GM21529 (cell line): Measurements from ENCODE around the gene JAKMIP2.
"Not testable (repeated sequence)": the region's sequence is repeated elsewhere in the genome, so short reads cannot be mapped to it uniquely, and the experiment has no call there.

Experiments used
- ATAC-seq: cut with Tn5 transposase; IDR thresholded peaks from one replicate; pipeline ENCODE4 v1.9.1; 2021; ENCODE audit not compliant: unreplicated experiment

JAKMIP2 gene

DNA sequence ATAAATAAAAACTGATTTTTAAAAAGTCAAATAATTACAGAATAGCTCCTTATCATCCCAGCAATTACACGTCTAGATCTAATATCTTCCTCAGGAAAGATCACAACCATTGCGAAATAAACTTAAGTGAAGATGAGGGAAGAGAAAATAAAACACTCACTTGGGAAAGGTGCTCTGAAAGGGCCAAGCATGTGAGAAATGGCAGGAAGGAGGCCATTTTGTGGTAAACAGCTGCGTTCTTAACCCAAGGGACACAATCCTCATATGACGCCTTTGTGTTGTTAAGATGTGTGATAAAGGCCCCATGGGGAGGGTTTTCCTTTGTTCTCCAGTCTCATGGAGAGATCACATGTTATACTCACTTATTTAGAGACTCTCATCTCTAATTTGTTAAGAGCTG is 32.5 kb downstream of the JAKMIP2 start:
- ATAC-seq, result no peak

DNA sequence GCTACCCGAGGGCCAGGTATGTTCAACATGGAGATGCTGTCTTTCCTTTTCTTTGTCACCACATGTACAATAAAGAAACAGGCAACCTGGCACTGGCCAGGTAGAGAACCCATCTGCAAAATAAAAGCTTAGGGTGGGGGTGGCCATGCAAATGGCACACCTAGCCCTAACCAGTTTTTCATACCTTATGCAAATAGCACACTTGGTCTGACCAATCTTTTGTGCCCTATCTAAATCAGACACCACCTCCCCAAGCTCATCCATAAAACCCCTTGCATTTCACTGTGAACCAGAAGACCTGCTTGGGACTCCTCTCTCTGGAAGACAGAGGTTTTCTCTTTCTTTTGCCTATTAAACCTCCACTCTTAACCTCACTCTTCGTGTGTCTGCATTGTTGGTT is 33.9 kb downstream of the JAKMIP2 start:
- no peak for ATAC-seq

DNA sequence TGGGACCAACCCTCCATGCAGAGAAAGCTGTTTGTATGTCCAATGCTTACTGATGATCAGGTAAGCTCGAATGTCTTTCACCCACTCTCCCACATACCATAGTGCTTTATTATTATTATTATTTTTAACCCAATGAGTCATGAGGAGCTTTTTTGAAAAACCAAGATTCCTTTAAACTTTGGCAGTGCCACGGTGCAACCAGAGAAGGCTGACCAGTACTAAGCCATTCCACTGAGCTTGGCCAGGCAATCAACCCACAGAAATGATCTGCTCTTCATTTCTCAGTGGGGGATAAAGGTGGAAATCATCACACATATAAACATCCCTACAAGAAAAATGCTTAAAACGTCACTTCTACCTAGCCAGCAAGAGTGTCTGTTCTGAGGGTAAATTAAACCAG is 35.5 kb downstream of the JAKMIP2 start:
- no peak for ATAC-seq

GRCh38 chr5:147743678-147744374 is 38.7 kb downstream of the JAKMIP2 start:
- ATAC-seq, result no peak

GRCh38 chr5:147743012-147743411 is 39.5 kb downstream of the JAKMIP2 start:
- ATAC-seq, result no peak

DNA sequence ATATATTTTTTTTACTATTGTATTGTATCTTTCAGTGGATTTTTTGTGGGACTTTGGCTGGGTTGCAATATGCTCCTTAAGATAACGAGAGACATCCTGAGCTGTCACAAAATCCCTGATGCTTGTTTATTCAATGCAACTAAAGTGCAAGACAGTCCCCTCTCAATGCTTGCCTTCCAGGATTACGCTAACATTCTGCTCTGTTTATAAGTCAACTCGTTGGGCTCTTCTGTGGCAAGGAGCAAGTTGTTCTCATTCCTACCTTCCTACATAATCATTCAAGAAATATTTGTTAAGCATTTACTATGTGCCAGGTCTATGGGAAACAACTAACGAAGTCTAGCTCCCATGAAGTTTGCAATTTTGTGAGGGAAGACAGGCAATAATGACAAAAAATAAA is 40.4 kb downstream of the JAKMIP2 start:
- no peak for ATAC-seq

DNA sequence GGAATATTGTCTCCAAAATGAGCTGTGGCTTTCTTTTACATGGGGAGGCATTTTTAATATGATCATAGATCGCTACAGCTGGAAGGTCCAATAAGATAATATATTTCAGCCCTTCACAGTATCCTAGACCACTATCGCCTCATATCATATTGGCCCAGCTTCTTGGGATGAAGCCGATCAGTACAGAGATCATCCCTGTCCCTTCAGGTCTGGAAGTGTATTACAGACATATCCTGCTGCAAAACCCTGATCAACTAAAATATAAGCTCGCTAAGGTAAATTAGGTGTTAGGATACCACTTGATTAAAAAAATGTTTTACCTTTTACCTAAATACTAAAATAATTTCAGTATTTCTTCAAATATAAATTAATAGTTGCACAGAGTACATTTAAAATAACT is 41.7 kb downstream of the JAKMIP2 start:
- ATAC-seq, result no peak

- no peak for ATAC-seq
Observed at GRCh38 chr5:147737921-147738320, 44.6 kb downstream of the JAKMIP2 start.

GRCh38 chr5:147735621-147736125 is 46.9 kb downstream of the JAKMIP2 start:
- ATAC-seq, result no peak

GRCh38 chr5:147734894-147735293 is 47.6 kb downstream of the JAKMIP2 start:
- no peak for ATAC-seq

- no peak for ATAC-seq
Observed at GRCh38 chr5:147733075-147733474, 49.5 kb downstream of the JAKMIP2 start.

- ATAC-seq, result no peak
Observed at GRCh38 chr5:147732291-147732883, 50.1 kb downstream of the JAKMIP2 start.

GRCh38 chr5:147731431-147732290 is 50.9 kb downstream of the JAKMIP2 start:
- no peak for ATAC-seq

DNA sequence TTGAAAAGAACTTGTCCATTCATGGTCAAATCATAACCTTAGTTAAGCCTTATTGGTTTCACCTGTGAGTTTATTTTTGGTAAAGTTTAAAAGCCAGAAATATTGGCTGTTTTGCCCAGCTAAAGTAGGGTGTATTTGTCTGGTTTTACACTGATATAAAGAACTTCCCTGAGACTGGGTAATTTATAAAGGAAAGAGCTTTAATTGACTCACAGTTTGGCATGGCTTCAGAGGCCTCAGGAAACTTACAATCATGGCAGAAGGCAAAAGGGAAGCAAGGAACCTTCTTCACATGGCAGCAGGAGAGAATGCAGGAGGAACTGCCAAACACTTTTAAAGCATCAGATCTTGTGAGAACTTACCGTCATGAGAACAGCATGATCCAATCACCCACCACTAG is 55.3 kb downstream of the JAKMIP2 start:
- ATAC-seq, result no peak

DNA sequence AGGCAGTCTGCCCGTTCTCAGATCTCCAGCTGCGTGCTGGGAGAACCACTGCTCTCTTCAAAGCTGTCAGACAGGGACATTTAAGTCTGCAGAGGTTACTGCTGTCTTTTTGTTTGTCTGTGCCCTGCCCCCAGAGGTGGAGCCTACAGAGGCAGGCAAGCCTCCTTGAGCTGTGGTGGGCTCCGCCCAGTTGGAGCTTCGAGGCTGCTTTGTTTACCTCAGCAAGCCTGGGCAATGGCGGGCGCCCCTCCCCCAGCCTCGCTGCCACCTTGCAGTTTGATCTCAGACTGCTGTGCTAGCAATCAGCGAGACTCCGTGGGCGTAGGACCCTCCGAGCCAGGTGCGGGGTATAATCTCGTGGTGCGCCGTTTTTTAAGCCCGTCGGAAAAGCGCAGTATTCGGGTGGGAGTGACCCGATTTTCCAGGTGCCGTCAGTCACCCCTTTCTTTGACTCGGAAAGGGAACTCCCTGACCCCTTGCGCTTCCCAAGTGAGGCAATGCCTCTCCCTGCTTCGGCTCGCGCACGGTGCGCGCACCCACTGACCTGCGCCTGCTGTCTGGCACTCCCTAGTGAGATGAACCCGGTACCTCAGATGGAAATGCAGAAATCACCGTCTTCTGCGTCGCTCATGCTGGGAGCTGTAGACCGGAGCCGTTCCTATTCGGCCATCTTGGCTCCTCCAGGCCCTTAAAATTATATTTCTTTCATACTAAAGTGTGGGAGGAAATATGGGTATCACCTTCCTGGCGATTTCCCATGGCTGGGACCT is 61.2 kb downstream of the JAKMIP2 start:
- ATAC-seq, result not testable (repeated sequence)

DNA sequence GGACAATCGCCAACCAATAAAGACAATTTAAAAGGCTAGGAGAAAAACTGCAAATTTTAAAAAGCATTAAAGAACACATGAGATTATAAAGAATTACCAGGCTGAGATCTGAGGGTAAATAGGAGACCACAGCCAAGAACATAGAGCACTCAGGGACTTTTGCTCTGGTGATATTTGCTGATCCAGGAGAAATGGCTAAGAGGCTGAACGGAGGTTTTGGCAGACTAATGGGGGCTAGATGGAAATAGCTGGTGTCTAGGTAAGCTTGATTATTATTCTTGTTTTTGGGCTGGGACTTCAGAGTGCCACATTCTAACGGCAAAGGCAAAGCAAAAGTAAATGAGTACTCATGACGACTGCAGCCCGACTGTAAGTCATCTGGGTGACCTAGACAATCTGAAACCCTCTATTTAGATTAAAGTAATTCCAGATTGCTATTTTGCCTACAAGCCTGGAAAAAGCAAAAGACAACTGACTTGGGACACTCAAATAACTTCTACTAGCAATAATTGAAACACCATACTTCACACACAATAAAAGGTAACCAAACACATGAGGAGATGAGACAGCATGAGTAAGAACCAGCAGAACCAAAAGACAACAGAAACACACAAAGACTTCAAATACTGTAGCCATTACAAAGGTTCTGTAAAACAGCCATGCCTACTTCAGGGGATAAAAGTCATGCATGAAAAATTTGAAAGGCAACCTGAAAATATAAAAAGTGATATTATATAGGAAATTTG is 68.8 kb downstream of the JAKMIP2 start:
- no peak for ATAC-seq

- no peak for ATAC-seq
Observed at GRCh38 chr5:147712598-147712997, 69.9 kb downstream of the JAKMIP2 start.

GRCh38 chr5:147712019-147712418 is 70.5 kb downstream of the JAKMIP2 start:
- no peak for ATAC-seq

- no peak for ATAC-seq
Observed at GRCh38 chr5:147711019-147711418, 71.5 kb downstream of the JAKMIP2 start.

- ATAC-seq, result no peak
Observed at GRCh38 chr5:147708708-147709107, 73.8 kb downstream of the JAKMIP2 start.
